Osteoblast (primary cell): ENCODE data around the gene SMAD7. TPM values are rescaled to one million over a fixed set of nuclear protein-coding genes. Genes with fewer than 3 reads are reported as not detected.

ENCODE experiments used
- DNase-seq: peaks from one replicate; pipeline ENCODE4 v3.0.0; 2011; ENCODE audit warnings: low spot score, mixed read lengths; ENCODE audit not compliant: insufficient read length; ENCODE audit errors: missing footprints
- H2AFZ ChIP-seq: 2 replicates; pipeline ENCODE4 v1.6.0; 2011; ENCODE audit warnings: mild to moderate bottlenecking, low read length
- H3K27ac ChIP-seq: 2 replicates; pipeline ENCODE4 v1.5.1; 2011; ENCODE audit warnings: mild to moderate bottlenecking, low read depth, low read length, moderate library complexity
- H3K27me3 ChIP-seq: 2 replicates; pipeline ENCODE4 v1.6.0; 2012; ENCODE audit warnings: mild to moderate bottlenecking, control low read depth, inconsistent platforms, low read length, moderate library complexity; ENCODE audit not compliant: insufficient read depth
- H3K36me3 ChIP-seq: 2 replicates; pipeline ENCODE4 v1.5.1; 2011; ENCODE audit warnings: mild to moderate bottlenecking, low read length, control low read depth, moderate library complexity; ENCODE audit not compliant: insufficient read depth
- H3K4me1 ChIP-seq: 2 replicates; pipeline ENCODE4 v1.5.1; 2011; ENCODE audit warnings: mild to moderate bottlenecking, low read length, control low read depth, moderate library complexity; ENCODE audit not compliant: insufficient read depth
- H3K4me2 ChIP-seq: 2 replicates; pipeline ENCODE4 v1.6.0; 2011; ENCODE audit warnings: mild to moderate bottlenecking, low read length; ENCODE audit not compliant: insufficient read depth
- H3K4me3 ChIP-seq: fragments of 200-600 bp; sonication (generic); 3 replicates; pipeline ENCODE4 v1.5.1; 2012; ENCODE audit warnings: mild to moderate bottlenecking, low read length, inconsistent platforms; ENCODE audit not compliant: insufficient read depth
- H3K79me2 ChIP-seq: 2 replicates; pipeline ENCODE4 v1.6.0; 2012; ENCODE audit warnings: mild to moderate bottlenecking, low read length, control low read depth, inconsistent platforms; ENCODE audit not compliant: insufficient read depth
- H3K9me3 ChIP-seq: 2 replicates; pipeline ENCODE4 v1.5.1; 2011; ENCODE audit warnings: low read depth, low read length, control low read depth
- H4K20me1 ChIP-seq: 2 replicates; pipeline ENCODE4 v1.6.0; 2012; ENCODE audit warnings: mild to moderate bottlenecking, low read length, control low read depth; ENCODE audit not compliant: insufficient read depth
- CTCF ChIP-seq: IDR thresholded peaks from 2 replicates; pipeline ENCODE4 v1.5.1; 2011; ENCODE audit warnings: mild to moderate bottlenecking, low read depth, low read length, moderate library complexity; ENCODE audit errors: extremely low read depth
- total RNA-seq: library from RNA; depleted of rRNA; stranded (reverse); fragments of >200 nt; gene quantifications from 2 replicates; pipeline ENCODE4 v1.2.3, GENCODE V29; 2012

Gene SMAD7
- total RNA-seq, 1 donor: 76.0 TPM

GRCh38 chr18:48957136-48957535 is 6.4 kb upstream of the SMAD7 start:
- peaks cover 64% of the 10 kb centered on the region for H3K4me1 ChIP-seq
- no peaks in the 10 kb centered on the region for H4K20me1 ChIP-seq

GRCh38 chr18:48956356-48956755 is 5.6 kb upstream of the SMAD7 start:
- no peaks in the 10 kb centered on the region for H3K36me3 ChIP-seq
- no peak for TF ChIP-seq CTCF
- H3K27ac ChIP-seq: peak overlapping the region; percentile 96
- H4K20me1 ChIP-seq: no peaks in the 10 kb centered on the region
- H3K9me3 ChIP-seq: no peaks in the 10 kb centered on the region
- peaks cover 61% of the 10 kb centered on the region for H3K4me1 ChIP-seq
- H2AFZ ChIP-seq: no peak overlapping the region
- H3K4me3 ChIP-seq: peak overlapping the region; percentile 7
- peak; percentile 23 for DNase-seq
- H3K27me3 ChIP-seq: no peaks in the 10 kb centered on the region
- H3K79me2 ChIP-seq: peaks cover 4% of the 10 kb centered on the region
- H3K4me2 ChIP-seq: peak overlapping the region; percentile 58

More at GRCh38 chr18:48957136-48957535, 6.4 kb upstream of the SMAD7 start:
- Histone ChIP-seq H3K4me2 (peak overlapping the region; percentile 58), H3K27me3 (no peaks in the 10 kb centered on the region), H3K36me3 (no peaks in the 10 kb centered on the region), H3K4me3 (no peak overlapping the region), H3K79me2 (no peaks in the 10 kb centered on the region), H2AFZ (no peak overlapping the region), H3K9me3 (no peaks in the 10 kb centered on the region), H3K27ac (peak overlapping the region; percentile 96)
- peak; percentile 75 for DNase-seq
- no peak for TF ChIP-seq CTCF

GRCh38 chr18:48955830-48956261 is 5.1 kb upstream of the SMAD7 start:
- TF ChIP-seq CTCF: peak; percentile 11
- no peak overlapping the region for H2AFZ ChIP-seq
- H3K9me3 ChIP-seq: no peaks in the 10 kb centered on the region
- peak overlapping the region; percentile 58 for H3K4me2 ChIP-seq
- DNase-seq: peak; percentile 93
- H3K36me3 ChIP-seq: no peaks in the 10 kb centered on the region
- peaks cover 58% of the 10 kb centered on the region for H3K4me1 ChIP-seq
- H4K20me1 ChIP-seq: peaks cover under 1% of the 10 kb centered on the region
- H3K27me3 ChIP-seq: no peaks in the 10 kb centered on the region
- H3K4me3 ChIP-seq: peak overlapping the region; percentile 7
- peak overlapping the region; percentile 96 for H3K27ac ChIP-seq
- peaks cover 9% of the 10 kb centered on the region for H3K79me2 ChIP-seq

GRCh38 chr18:48954886-48955819 is 4.4 kb upstream of the SMAD7 start:
- H3K4me1 ChIP-seq: peaks cover 51% of the 10 kb centered on the region
- DNase-seq: peak; percentile 66
- H3K9me3 ChIP-seq: no peaks in the 10 kb centered on the region
- no peak overlapping the region for H3K4me3 ChIP-seq
- no peaks in the 10 kb centered on the region for H3K36me3 ChIP-seq
- no peak for TF ChIP-seq CTCF
- peaks cover 14% of the 10 kb centered on the region for H3K79me2 ChIP-seq
- H3K27me3 ChIP-seq: no peaks in the 10 kb centered on the region
- H3K4me2 ChIP-seq: peak overlapping the region; percentile 58
- H2AFZ ChIP-seq: peak overlapping the region; percentile 52
- H4K20me1 ChIP-seq: peaks cover 6% of the 10 kb centered on the region
- peak overlapping the region; percentile 96 for H3K27ac ChIP-seq
